Neural cell (in vitro differentiated cells): Measurements from ENCODE around the gene DMRT1.

ENCODE experiments used
- CTCF ChIP-seq: fragments of 450-650 bp; IDR thresholded peaks from 2 replicates; pipeline ENCODE4 v1.5.1; 2014; ENCODE audit warnings: antibody characterized with exemption, mild to moderate bottlenecking, moderate library complexity; ENCODE audit not compliant: poor library complexity, severe bottlenecking
- EZH2 ChIP-seq: fragments of 200-600, 300-800 bp; shearing (Covaris generic), sonication (generic); IDR thresholded peaks from 2 replicates; pipeline ENCODE4 v1.6.1; 2014; ENCODE audit warnings: antibody characterized with exemption, low read length, borderline replicate concordance, mild to moderate bottlenecking; ENCODE audit not compliant: insufficient read depth, poor library complexity, severe bottlenecking

GRCh38 chr9:994005-994404 is 152.5 kb downstream of the DMRT1 start:
- no peak for TF ChIP-seq EZH2
- TF ChIP-seq CTCF: no peak
